Endothelial cell (in vitro differentiated cells): Measurements from ENCODE around the gene MEP1A. TPM values are rescaled to one million over a fixed set of nuclear protein-coding genes. Genes with fewer than 3 reads are reported as not detected.

Experiments
- DNase-seq: peaks from one replicate; pipeline ENCODE4 v3.0.0; 2021; ENCODE audit warnings: low spot score
- H3K27ac Mint-ChIP-seq: one replicate; pipeline ENCODE4 v1.8.0; 2021; ENCODE audit warnings: mixed read lengths, inconsistent platforms; ENCODE audit not compliant: unreplicated experiment
- H3K27me3 Mint-ChIP-seq: one replicate; pipeline ENCODE4 v1.8.0; 2021; ENCODE audit warnings: mild to moderate bottlenecking, moderate library complexity, mixed read lengths, inconsistent platforms; ENCODE audit not compliant: unreplicated experiment
- H3K36me3 Mint-ChIP-seq: one replicate; pipeline ENCODE4 v1.8.0; 2021; ENCODE audit warnings: mild to moderate bottlenecking, low read depth, mixed read lengths, inconsistent platforms; ENCODE audit not compliant: unreplicated experiment
- H3K4me1 Mint-ChIP-seq: one replicate; pipeline ENCODE4 v1.8.0; 2021; ENCODE audit warnings: mild to moderate bottlenecking, mixed read lengths, inconsistent platforms; ENCODE audit not compliant: unreplicated experiment
- H3K4me3 Mint-ChIP-seq: one replicate; pipeline ENCODE4 v1.8.0; 2021; ENCODE audit warnings: mild to moderate bottlenecking, mixed read lengths, inconsistent platforms; ENCODE audit not compliant: unreplicated experiment
- H3K9me3 Mint-ChIP-seq: one replicate; pipeline ENCODE4 v1.8.0; 2021; ENCODE audit warnings: mixed read lengths, inconsistent platforms; ENCODE audit not compliant: unreplicated experiment
- CTCF ChIP-seq: fragments of 200-600 bp; sonication (generic); IDR thresholded peaks from one replicate; pipeline ENCODE4 v1.5.0; 2021; ENCODE audit warnings: antibody characterized with exemption; ENCODE audit not compliant: unreplicated experiment
- total RNA-seq: library from RNA; stranded (reverse); fragmentation: NEBNext Ultra II Directional; extraction: Animal tissue kit (Norgen Biotek cat#: 25700); gene quantifications from one replicate; pipeline ENCODE4 v1.2.1, GENCODE V29; 2021; ENCODE audit not compliant: unreplicated experiment

The MEP1A gene
- total RNA-seq, 1 donor from 2014 or later, result not detected

- peak; percentile 66 for DNase-seq
- TF ChIP-seq CTCF, result no peak
- peak overlapping the region; percentile 92 for H3K27ac Mint-ChIP-seq
- peaks cover 28% of the 10 kb centered on the region for H3K4me1 Mint-ChIP-seq
- H3K9me3 Mint-ChIP-seq, result no peaks in the 10 kb centered on the region
- peaks cover 43% of the 10 kb centered on the region for H3K36me3 Mint-ChIP-seq
- peaks cover 14% of the 10 kb centered on the region for H3K27me3 Mint-ChIP-seq
- peak overlapping the region; percentile 37 for H3K4me3 Mint-ChIP-seq
Observed at GRCh38 chr6:46876126-46876525, 82.9 kb downstream of the MEP1A start.

GRCh38 chr6:46879003-46879402, 85.8 kb downstream of the MEP1A start:
- Mint-ChIP-seq H3K27ac (peak overlapping the region; percentile 87), H3K9me3 (no peaks in the 10 kb centered on the region), H3K4me1 (peaks cover 32% of the 10 kb centered on the region), H3K36me3 (peaks cover 69% of the 10 kb centered on the region), H3K4me3 (peak overlapping the region; percentile 33), H3K27me3 (peaks cover 14% of the 10 kb centered on the region)
- DNase-seq, result no peak
- TF ChIP-seq CTCF, result no peak

GRCh38 chr6:46882645-46883044, 89.5 kb downstream of the MEP1A start:
- H3K36me3 Mint-ChIP-seq, result peaks cover 76% of the 10 kb centered on the region
- H3K4me3 Mint-ChIP-seq, result peak overlapping the region; percentile 9
- no peaks in the 10 kb centered on the region for H3K9me3 Mint-ChIP-seq
- no peak for TF ChIP-seq CTCF
- peaks cover 5% of the 10 kb centered on the region for H3K27me3 Mint-ChIP-seq
- no peak for DNase-seq
- H3K27ac Mint-ChIP-seq, result no peak overlapping the region
- H3K4me1 Mint-ChIP-seq, result peaks cover 25% of the 10 kb centered on the region

- no peaks in the 10 kb centered on the region for H3K9me3 Mint-ChIP-seq
- peaks cover 3% of the 10 kb centered on the region for H3K27me3 Mint-ChIP-seq
- H3K4me3 Mint-ChIP-seq, result peak overlapping the region; percentile 48
- no peak for DNase-seq
- peaks cover 59% of the 10 kb centered on the region for H3K36me3 Mint-ChIP-seq
- no peak overlapping the region for H3K27ac Mint-ChIP-seq
- H3K4me1 Mint-ChIP-seq, result peaks cover 14% of the 10 kb centered on the region
- no peak for TF ChIP-seq CTCF
Observed at GRCh38 chr6:46888031-46888430, 94.8 kb downstream of the MEP1A start.

- DNase-seq, result no peak
- no peaks in the 10 kb centered on the region for H3K9me3 Mint-ChIP-seq
- peaks cover 3% of the 10 kb centered on the region for H3K27me3 Mint-ChIP-seq
- peak overlapping the region; percentile 48 for H3K4me3 Mint-ChIP-seq
- H3K36me3 Mint-ChIP-seq, result peaks cover 55% of the 10 kb centered on the region
- TF ChIP-seq CTCF, result no peak
- peaks cover 15% of the 10 kb centered on the region for H3K4me1 Mint-ChIP-seq
- no peak overlapping the region for H3K27ac Mint-ChIP-seq
Observed at GRCh38 chr6:46888578-46888977, 95.4 kb downstream of the MEP1A start.

Other genes starting within 250 kb of the MEP1A start
- 2.5 TPM for gene CYP39A1, start 140.6 kb upstream of the MEP1A start, total RNA-seq
- gene SLC25A27, start 140.4 kb upstream of the MEP1A start, total RNA-seq, result 4.7 TPM
- 0.21 TPM for gene TDRD6, start 105.5 kb upstream of the MEP1A start, total RNA-seq
- 0.21 TPM for gene PLA2G7, start 58.0 kb upstream of the MEP1A start, total RNA-seq
- not detected for gene ANKRD66, start 46.5 kb upstream of the MEP1A start, total RNA-seq
- gene ADGRF5, start 128.5 kb downstream of the MEP1A start, total RNA-seq, result 250 TPM
- gene ADGRF1, start 248.9 kb downstream of the MEP1A start, total RNA-seq, result not detected